GDM1 (cell line): ENCODE results near the gene LNX2.

ENCODE experiments used
- DNase-seq: peaks from one replicate; lab custom pipeline; 2025; lab: John Stamatoyannopoulos, UW

LNX2 gene

GRCh38 chr13:27562457-27562856 is 57.9 kb downstream of the LNX2 start:
- no peak for DNase-seq

GRCh38 chr13:27559719-27560118 is 60.6 kb downstream of the LNX2 start:
- DNase-seq = no peak

- DNase-seq = peak; percentile 11
Measured at GRCh38 chr13:27556109-27556508, 64.2 kb downstream of the LNX2 start.

GRCh38 chr13:27551562-27551961 is 68.8 kb downstream of the LNX2 start:
- DNase-seq = no peak

- DNase-seq = no peak
Measured at GRCh38 chr13:27549406-27549981, 70.8 kb downstream of the LNX2 start.

GRCh38 chr13:27542220-27542619 is 78.1 kb downstream of the LNX2 start:
- no peak for DNase-seq

- DNase-seq = no peak
Measured at GRCh38 chr13:27541386-27541785, 78.9 kb downstream of the LNX2 start.

GRCh38 chr13:27536361-27537101 is 83.8 kb downstream of the LNX2 start:
- DNase-seq = no peak

GRCh38 chr13:27535546-27535945 is 84.8 kb downstream of the LNX2 start:
- no peak for DNase-seq

GRCh38 chr13:27534981-27535380 is 85.3 kb downstream of the LNX2 start:
- no peak for DNase-seq

GRCh38 chr13:27534108-27534980 is 86.0 kb downstream of the LNX2 start:
- no peak for DNase-seq

GRCh38 chr13:27533155-27533643 is 87.1 kb downstream of the LNX2 start:
- no peak for DNase-seq

GRCh38 chr13:27528908-27529307 is 91.4 kb downstream of the LNX2 start:
- no peak for DNase-seq

GRCh38 chr13:27526516-27526915 is 93.8 kb downstream of the LNX2 start:
- DNase-seq = no peak

GRCh38 chr13:27524981-27525975 is 95.1 kb downstream of the LNX2 start:
- DNase-seq = no peak

GRCh38 chr13:27523346-27524073 is 96.8 kb downstream of the LNX2 start:
- peak; percentile 72 for DNase-seq

- DNase-seq = peak; percentile 56
Measured at GRCh38 chr13:27522847-27523246, 97.5 kb downstream of the LNX2 start.

GRCh38 chr13:27516103-27516502 is 104.2 kb downstream of the LNX2 start:
- DNase-seq = no peak

GRCh38 chr13:27510082-27510481 is 110.2 kb downstream of the LNX2 start:
- no peak for DNase-seq

GRCh38 chr13:27508802-27509201 is 111.5 kb downstream of the LNX2 start:
- DNase-seq = no peak

GRCh38 chr13:27505792-27506191 is 114.5 kb downstream of the LNX2 start:
- no peak for DNase-seq
